ENCODE measurements around the gene OSBPL1A.

The OSBPL1A gene

DNA sequence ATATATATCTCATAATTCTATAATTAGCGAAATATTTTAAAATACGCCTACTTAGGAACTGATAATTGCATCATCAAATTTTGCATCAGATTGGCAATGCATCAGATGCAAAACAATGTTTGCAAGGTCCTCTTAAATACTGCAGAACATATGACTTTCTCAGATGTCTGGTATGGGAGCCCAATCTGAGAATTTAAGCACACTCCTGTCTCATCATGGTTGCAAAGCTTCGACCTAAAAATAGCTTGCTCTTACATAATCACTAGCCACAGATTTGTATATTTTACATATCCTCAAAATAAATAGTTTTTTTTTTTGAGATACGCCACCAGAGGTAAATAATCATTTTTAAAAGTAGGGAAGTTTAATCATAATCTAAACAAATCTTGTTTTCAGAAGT is 135.5 kb downstream of the OSBPL1A start:
- no peak for DNase-seq

DNA sequence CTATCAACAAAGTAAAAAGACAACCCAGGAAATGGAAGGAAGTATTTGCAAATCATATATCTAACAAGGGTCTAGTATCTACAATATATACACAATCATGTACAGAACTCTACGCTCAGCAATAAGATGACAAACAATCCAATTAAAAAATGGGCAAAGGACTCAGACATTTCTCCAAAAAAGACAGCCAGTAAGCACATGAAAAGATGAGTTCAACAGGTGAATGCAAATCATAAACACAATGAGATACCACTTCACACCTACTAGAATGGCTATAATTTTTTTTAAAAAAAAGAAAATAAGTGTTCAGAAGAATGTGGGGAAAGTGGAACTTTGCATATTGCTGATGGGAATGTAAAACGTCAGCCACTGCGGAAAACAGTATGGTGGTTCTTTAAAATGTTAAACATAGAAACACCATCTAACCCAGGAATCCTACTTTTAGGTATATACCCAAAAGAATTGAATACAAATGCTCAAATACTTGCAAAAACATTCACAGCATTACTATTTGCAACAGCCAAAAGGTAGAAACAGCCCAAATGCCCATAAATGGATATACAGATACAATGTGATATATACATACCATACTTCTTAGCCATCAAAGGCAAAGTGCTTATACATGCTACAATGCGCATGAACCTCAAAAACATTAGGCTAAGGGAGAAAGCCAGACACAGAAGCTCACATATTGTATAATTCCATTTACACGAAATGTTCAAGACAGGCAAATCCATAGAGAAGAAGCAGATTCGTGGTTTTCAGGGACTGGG is 137.6 kb downstream of the OSBPL1A start:
- no peak for DNase-seq

DNA sequence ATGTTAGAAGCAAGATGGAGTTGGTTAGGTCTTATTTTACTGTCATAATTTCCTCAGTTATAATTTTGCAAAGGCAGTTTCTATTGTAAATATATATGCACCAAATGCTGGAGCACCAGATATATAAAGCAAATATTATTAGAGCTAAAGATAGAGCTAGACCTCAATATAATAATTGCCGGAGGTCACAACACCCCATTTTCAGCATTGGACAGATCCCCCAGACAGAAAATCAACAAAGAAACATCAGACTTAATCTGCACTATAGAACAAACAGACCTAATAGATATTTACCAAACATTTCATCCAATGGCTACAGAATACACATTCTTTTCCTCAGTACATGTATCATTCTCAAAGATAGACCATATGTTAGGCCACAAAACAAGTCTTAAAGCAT is 143.6 kb downstream of the OSBPL1A start:
- DNase-seq: no peak

DNA sequence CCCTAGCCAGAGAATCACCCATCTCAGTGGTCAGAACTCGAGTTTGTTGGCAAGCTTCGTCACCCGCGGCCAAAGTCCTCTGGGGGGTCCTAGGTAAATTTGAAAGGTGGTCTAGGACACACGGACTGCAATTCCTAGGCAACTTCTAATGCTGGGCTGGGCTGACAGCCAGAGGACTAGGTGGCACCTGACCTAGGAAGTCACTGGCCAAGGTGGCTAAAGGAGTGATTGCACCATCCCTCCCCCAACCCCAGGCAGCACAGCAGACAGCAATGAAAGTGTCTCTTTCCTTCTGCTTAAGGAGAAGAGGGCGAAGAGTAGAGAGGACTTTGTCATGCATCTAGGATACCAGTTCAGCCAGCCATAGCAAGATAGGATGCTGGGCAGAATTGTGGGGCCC is 147.9 kb downstream of the OSBPL1A start:
- DNase-seq: no peak

DNA sequence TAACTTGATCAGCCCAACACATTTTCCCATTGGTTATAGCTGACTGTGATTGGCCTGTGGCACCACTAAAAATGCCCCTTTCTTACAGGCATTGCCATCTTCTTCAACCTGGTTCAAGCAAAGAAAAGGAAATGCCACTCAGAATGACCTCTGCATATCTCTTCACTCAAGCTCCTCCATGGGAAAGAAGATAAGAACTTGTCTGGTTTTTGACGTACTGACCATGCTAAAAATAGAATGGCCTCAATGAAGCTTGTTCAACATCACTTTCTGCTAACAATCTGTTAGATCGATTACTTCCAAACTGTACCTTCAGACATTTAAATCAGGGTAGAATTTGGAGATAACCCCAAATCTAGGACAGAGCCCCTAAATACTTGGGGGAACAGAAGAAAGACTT is 149.3 kb downstream of the OSBPL1A start:
- no peak for DNase-seq

DNA sequence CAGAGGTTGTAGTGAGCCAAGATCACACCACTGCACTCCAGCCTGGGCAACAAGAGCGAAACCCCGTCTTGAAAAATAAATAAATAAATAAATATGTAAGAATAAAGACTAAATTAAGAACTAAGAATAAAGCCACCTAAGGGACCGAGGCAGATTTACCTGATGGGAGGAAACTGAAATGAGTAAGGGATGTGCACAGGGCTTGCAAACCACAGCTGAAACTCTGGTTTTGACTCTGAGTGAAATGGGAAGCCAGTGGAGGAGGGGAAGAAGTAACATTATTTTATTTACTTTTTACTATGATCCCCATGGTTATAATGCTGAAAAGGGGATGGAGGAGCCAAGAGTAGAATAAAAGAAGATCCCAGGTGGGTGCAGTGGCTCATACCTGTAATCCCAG is 151.5 kb downstream of the OSBPL1A start:
- DNase-seq: no peak

DNA sequence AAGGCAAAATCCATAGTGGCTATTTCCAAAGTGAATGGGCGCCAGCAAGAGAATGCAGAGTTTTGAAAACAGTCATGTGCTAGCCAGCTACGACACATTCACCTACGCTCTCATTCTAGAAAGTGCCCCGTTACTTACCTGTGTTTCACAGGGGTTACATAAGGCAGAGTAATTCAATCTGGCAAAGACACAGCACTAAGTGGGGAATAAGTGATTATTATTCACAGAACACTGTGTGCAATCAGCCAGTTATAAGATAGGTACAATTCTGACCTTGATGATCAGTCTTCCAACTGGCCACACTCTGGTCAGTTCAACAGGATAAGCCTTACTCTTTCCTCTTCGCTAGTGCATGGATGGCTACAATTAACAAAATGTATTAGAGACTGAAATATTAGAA is 152.9 kb downstream of the OSBPL1A start:
- no peak for DNase-seq

DNA sequence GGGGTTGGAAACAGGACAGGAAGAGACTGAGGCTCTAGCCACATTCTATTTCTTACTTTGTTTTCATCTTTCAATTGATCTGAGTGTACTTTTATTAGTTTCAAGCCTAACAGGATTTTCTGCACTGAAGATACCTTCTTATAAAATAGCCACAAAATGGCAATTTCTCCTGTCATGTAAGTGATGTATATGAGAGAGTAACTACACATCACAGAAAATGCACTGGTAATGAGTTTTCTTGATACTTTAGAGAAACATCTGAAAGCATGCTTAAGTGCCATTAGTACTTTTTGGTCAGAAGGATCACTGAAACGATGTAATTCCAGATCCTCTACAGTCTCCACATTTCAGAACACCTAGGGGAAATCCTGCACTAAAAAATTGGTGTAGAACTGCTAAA is 153.9 kb downstream of the OSBPL1A start:
- no peak for DNase-seq

DNA sequence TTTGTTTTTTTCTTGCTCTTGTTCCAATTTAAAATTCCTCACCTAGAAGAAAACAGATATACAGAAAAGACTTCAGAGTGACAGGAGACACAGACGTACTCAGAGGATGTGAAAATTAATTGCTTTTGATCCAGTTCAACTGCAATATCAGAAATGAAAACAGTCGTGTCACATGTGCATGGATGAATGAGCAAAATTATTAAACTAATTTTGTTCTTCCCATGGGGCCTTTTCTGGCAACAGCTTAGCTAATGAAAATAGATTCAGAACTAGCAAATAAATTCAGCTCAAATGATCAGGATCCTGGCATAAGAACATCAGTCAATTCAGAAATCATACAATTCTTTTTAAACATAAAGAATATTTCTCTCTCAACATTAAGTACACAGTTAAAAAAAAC is 158.3 kb downstream of the OSBPL1A start:
- no peak for DNase-seq

DNA sequence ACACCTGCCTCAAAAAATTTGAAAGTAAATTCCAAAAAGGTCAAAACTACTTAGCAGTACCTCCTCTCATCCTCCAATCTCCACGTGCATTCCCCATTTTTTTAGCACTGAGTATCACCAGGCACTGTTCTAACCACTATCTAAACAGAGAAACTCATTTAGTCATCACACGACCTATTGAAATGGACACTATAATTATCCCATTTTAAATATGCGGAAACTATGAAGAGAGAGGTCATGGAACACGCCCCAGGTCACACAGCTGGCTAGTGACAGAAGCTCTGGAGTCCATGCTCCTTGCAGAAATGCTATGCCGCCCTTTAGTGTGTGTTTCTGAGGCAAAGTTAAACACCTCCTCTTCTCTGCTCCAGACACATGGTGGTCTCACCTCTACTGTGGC is 159.2 kb downstream of the OSBPL1A start:
- no peak for DNase-seq

DNA sequence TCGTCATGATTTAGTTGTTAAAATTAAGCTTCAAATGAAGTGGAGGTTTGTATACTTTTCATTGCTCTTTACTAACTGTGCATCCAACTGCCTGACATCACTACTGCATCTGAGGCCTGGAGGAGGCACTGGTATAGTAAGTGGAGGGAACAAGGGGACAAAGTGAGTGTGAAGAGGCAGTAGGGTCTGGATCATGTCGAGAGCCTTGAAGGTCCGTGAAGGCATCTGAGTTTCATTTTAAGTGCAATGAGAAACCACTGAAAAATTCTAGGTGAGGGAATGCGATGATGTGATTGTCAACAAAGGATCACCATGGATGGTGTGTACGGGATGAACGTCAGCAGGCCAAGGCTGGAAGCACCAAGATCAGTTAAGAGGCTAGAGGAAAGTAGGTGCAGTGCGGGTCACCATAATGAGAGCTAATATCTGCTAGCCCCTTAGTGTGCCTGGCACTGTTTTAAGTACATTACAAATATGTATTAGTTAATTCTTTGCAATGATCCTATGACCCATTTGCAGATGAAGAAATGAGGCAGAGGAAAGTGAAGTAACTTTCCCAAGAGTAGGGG is 162.7 kb downstream of the OSBPL1A start:
- DNase-seq: no peak

DNA sequence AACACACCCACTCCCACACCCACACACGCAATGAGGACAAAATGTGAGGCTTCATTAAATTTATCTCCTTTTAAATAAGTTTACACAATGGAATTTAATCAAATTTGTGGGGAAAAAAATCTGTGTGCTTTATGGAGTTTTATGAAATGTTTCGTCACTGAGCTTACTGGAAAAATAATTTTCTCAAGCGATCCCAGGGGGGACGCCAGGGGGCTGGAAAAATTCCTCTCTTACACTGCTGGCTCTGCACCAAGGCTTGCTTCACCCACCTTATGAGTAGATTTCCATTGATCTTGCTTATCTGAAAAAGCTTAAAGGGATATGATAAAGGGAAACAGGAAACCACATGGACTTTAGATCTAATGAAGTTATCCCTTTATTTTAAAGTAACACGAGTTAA is 163.3 kb downstream of the OSBPL1A start:
- no peak for DNase-seq

DNA sequence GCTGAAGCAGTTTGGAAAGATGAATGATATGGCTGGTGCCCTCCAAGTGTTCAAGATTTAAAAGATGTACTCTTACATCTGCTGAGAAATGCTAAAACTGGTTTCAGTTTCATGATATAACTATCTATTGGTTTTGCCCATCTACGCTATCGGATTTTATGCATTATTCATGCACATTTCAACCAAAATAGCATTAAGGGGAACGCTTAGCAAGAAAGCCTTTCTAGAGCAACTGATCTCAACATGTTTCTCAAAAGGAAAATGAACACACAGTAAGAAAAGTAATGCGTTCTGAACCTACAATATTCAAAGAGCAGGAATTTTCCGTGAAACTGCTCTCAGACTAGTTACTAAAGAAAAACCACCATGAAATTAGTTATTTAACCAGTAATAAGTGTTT is 164.8 kb downstream of the OSBPL1A start:
- no peak for DNase-seq

DNA sequence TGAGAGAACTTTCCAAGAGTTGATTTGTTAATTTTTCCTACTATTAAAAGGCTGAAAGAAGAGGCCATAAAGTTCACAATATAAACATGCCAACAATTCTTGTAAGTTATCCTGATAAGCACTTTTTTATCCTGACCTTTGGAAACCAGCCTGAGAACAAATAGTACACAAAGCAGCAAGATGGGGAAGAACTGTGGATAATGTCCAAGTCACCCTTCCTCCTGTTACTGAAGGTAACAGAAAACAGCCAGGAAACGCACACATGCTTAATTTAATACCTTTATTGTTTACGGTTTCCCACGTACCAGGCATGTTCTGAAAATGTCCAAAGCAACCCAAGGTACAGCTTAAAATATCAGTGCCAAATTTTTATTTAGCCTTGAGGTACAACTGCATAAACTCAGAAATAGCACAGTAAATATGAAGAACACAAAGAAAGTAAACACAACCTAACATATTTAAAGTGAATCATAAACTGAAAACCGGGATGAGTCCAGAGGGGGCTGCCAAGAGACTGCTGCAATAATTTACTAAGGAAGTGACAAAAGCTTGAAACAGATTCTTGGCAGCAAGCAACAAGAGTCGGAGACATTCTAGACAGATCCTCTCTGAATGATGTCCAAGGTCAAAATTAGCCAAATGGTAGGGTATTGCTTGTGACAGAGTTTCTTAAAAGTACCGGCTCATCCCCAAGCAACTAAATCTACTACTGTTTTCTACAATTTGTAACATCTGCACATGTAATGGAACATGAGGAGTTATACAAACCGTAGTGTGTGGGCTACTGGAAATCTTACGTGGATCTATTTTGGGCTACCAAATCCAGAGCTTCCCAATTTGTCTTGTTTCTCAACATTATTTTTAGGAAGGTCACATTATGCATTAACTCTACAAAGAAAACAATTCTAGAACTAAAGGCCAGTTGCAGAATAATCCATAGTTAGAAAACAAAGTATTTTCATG is 165.6 kb downstream of the OSBPL1A start:
- no peak for DNase-seq

DNA sequence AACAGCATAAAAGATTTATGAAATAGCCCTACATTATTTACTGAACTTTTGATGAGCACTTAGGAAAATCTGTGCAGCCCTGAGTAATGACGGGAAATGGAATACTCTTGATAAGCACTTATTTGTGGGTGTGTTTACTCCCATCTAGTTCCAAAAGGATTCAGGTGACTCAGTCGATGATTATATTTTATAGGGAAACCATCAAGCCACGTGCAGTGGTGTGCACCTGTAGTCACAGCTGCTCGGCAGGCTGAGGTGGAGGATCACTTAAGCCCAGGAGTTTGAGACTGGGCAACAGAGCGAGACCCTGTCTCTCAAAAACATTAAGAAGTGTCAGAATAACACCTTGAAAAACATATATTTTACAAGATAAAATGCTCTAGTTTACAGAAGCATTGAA is 166.9 kb downstream of the OSBPL1A start:
- DNase-seq: no peak

DNA sequence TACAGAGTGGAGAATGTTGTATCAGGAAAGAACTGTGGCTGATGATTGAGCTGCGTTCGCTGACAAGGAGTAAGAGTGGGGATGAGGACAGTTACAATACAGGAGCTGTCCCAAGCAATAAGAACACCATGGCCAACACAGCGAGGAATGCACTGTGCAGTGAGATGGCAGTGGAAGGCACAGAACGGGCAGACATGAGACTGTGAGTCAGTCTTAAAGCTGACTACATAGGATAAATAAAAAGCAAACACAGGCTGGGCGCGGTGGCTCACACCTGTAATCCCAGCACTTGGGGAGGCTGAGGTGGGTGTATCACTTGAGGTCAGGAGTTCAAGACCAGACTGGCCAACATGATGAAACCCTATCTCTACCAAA is 169.0 kb downstream of the OSBPL1A start:
- DNase-seq: no peak

DNA sequence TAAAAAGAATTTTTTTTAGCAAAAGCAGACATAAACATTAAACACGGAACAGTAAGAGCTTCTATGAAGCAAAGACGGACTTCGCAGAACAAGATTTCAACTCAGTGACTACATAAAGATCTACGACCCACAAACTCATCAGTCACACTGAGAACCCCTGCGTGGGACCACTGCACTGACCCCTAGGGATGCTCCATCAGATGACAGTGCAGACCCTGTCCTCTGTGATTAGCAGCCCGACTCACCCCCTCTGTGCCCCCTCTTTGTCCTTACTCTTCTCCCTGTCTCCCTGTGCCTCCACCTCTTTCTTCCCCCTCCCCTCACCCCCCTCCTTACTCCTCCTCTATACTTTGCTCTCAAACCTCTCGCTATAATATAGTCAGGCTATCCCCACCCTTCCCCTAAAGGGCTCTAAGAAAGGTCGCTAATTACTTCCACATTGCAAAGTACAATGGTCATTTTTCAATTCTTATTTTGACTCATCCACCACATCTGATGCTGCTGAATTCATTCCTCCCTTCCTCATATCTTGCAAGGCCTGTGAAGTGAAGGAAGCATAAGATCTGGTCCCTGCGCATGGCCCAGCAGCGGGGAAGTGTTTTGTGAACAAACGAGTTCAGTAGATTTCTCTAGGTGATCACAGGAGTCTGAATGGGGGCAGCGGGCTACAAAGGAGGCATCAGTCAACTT is 169.5 kb downstream of the OSBPL1A start:
- no peak for DNase-seq

DNA sequence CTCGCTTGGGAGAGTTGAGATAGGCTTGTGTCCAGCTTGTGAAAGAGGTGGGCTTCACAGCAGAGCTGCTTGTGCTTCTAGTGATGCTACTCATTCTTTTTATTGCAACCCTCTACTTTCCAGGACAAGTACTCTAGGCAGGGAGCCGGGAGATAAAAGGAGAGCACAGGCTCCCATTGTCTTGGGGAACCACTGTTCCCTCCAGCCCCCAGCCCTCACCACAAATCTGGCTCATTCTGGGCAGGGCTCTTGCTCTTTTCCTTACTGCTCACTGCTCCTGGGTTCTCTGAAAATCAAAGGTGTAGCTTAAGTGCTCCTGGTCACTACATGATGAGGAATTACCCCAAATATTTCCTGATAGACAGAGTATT is 177.3 kb downstream of the OSBPL1A start:
- no peak for DNase-seq

DNA sequence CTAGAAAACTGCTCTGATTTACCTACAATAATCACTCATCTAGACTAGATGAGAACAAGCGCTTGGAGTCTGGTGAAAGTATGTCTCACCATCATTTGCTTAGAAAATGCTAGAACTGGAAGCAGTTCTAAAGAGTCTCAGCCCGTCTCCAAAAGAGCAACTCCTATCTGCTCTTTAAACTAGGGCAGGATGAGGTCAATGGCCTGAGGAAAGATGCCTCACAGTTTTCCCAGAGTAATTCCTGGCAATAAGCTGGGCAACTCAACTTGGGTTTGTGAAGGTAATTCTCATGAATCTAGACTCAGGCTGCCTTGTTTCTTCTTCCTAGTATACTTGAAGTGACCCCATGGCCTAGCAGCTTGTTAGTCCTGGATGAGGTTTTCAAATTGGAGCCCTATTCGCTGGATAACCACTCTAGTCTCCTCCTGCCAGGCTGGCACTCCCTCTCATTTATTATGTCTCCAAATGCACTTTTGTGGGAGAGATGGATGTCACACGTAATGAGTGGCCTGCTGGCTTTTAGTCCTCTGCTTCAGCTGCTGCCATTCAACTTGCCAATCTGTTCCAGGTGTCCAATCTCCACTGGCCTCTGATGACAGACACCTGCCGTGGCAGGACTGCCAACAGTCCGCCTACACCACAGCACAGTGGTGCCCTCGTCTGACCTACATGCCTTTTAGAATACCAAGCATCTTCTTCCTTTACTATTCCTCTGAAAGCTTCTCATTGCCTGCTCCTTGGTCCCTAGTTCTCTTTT is 177.9 kb downstream of the OSBPL1A start:
- no peak for DNase-seq

DNA sequence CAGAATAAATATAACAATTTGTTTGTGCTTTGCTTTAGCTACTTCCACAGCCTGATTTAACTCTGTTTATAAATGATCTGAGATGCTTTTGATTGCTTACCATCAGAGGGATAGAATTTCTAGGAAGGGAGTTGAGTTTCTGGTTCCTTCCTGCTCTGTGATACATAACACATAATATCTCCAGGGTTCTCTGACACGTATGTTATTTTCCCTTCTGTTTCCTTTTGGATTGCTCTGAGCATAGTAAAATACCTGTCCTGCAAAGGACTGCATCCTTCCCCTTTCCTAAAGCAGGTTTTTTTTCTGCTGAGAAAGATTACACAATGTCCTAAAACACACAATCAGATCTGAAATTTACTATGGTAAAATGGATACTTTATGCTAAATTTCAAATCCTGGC is 182.7 kb downstream of the OSBPL1A start:
- DNase-seq: no peak

DNA sequence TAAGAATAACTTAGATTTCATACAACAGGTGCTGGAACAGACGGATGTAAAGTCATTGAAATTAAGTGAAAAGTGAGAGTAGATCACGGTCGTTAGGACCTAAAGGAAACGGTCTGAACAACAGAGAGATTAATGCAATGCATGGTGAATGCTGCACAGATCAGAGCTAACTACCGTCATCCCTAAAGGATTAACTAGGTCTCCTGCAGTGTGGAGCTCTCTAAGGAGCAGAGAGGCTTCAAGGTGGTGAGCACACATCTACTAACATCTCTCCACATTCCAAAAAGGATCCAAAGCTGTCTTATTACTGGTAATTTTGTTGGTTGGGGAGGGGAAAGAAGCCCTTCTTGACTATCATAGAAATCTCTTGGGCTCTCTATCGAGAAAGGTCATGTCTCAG is 183.5 kb downstream of the OSBPL1A start:
- no peak for DNase-seq

DNA sequence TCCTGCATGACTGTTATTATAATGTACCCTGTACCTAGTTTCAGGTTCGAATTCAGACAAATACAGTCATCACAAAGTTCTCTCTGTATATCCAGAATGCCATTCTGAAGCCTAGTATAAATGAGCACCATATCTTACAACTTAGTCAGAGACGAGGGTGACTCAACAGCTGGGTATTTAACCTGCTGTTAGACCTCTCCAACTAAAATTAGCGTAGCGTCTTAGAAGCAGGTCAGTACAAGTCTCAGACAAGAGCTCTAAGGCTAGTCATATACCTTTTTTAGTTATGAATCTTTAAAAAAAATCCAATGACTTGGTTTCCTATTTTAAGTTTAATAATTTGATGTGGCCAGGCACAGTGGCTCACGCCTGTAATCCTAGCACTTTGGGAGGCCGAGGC is 184.7 kb downstream of the OSBPL1A start:
- DNase-seq: no peak

DNA sequence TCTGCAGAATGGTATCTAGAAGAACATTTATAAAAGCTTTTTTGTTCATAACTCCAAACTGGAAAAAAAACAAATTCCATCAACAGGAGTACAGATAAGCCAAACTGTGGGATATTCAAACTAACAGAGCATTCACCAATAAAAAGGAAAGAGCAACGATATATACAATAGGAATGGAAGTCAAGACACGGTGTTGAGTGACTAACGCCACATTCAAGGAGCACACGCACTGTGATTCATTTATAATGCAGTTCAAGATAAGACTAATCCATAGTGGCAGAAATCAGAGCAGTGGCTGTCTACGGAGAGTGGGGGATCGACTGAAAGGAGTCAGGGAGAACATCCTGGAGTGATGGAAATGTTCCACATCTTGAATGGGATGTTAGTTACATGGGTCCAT is 188.1 kb downstream of the OSBPL1A start:
- no peak for DNase-seq

All from activated naive CD4-positive, alpha-beta T cell treated with anti-CD3 and anti-CD28 coated beads, Interleukin-2, amount 50 U/mL, for 16 hours (primary cell).